SK-N-SH (cell line): ENCODE data around the gene ZNF184. TPM values are rescaled to one million over a fixed set of nuclear protein-coding genes. Genes with fewer than 3 reads are reported as not detected.

ENCODE experiments used
- CTCF ChIA-PET: fragments of 300-600, 350-600 bp; formaldehyde crosslinking; extraction: SDS; loops from one replicate; lab custom pipeline; 2021; lab: Yijun Ruan, JAX
- POLR2A ChIA-PET: fragments of 350-600 bp; sonication (Branson Sonifier 250); formaldehyde crosslinking; extraction: SDS; loops from one replicate; lab custom pipeline; 2020; ENCODE audit warnings: antibody characterized with exemption, inconsistent platforms; lab: Yijun Ruan, JAX
- DNase-seq: peaks from one replicate; pipeline ENCODE4 v3.0.0; 2012
- H2AFZ ChIP-seq: fragments of 200-600 bp; sonication (generic); 2 replicates; pipeline ENCODE4 v1.8.1; 2016; ENCODE audit warnings: antibody characterized with exemption, mild to moderate bottlenecking, low read depth
- H3F3A ChIP-seq: fragments of 200-600 bp; sonication (generic); replicated peaks from 2 replicates; pipeline ENCODE3; 2016; ENCODE audit warnings: antibody characterized with exemption, mild to moderate bottlenecking; ENCODE audit not compliant: insufficient read depth
- H3K27ac ChIP-seq, 2 experiments: fragments of 200-500 bp in 1 of 2; fragments of 200-600 bp in 1 of 2; sonication (Bioruptor generic) in 1 of 2; sonication (generic), shearing (Covaris generic) in 1 of 2; 2 replicates each; pipeline versions ENCODE4 v1.5.1 to v1.6.1; 2014 to 2016; ENCODE audit warnings: low read depth in 2 of 2, inconsistent platforms in 1 of 2, low read length in 1 of 2, mild to moderate bottlenecking in 1 of 2, mixed read lengths in 1 of 2
- H3K27me3 ChIP-seq: fragments of 200-600 bp; sonication (generic), shearing (Covaris generic); 2 replicates; pipeline ENCODE4 v1.6.1; 2016; ENCODE audit warnings: mixed run types; ENCODE audit not compliant: insufficient read depth
- H3K36me3 ChIP-seq, 2 experiments: fragments of 200-500 bp in 1 of 2; fragments of 200-600 bp in 1 of 2; sonication (Bioruptor generic) in 1 of 2; sonication (generic) in 1 of 2; replicated peaks in 1 of 2; 2 replicates each; pipeline versions ENCODE3 to v1.5.1; 2014 to 2016; ENCODE audit warnings: low read length in 1 of 2, mild to moderate bottlenecking in 1 of 2; ENCODE audit not compliant: insufficient read depth in 2 of 2, control insufficient read depth in 1 of 2
- H3K4me1 ChIP-seq, 2 experiments: fragments of 200-500 bp in 1 of 2; fragments of 200-600 bp in 1 of 2; sonication (Bioruptor generic) in 1 of 2; sonication (generic), shearing (Covaris generic) in 1 of 2; 2 replicates each; pipeline versions ENCODE4 v1.5.1 to v1.6.1; 2014 to 2016; ENCODE audit warnings: low read depth in 1 of 2, low read length in 1 of 2, mixed run types in 1 of 2; ENCODE audit not compliant: insufficient read depth in 2 of 2, control insufficient read depth in 1 of 2
- H3K4me2 ChIP-seq: fragments of 200-600 bp; sonication (generic), shearing (Covaris generic); 2 replicates; pipeline ENCODE4 v1.6.1; 2017; ENCODE audit warnings: mixed run types
- H3K4me3 ChIP-seq, 2 experiments: fragments of 200-500 bp in 1 of 2; fragments of 200-600 bp in 1 of 2; sonication (Bioruptor generic) in 1 of 2; sonication (generic), shearing (Covaris generic) in 1 of 2; 2 replicates each; pipeline versions ENCODE4 v1.5.1 to v1.8.1; 2014 to 2016; ENCODE audit warnings: low read depth in 2 of 2, inconsistent platforms in 1 of 2, low read length in 1 of 2, mild to moderate bottlenecking in 1 of 2, mixed read lengths in 1 of 2, moderate library complexity in 1 of 2
- H3K79me2 ChIP-seq: fragments of 200-600 bp; sonication (generic); 2 replicates; pipeline ENCODE4 v1.8.1; 2017; ENCODE audit warnings: mild to moderate bottlenecking; ENCODE audit not compliant: insufficient read depth
- H3K9ac ChIP-seq: fragments of 200-600 bp; sonication (generic); 2 replicates; pipeline ENCODE4 v1.6.1; 2017; ENCODE audit warnings: mixed run types
- H3K9me2 ChIP-seq: fragments of 200-600 bp; sonication (generic); 2 replicates; pipeline ENCODE4 v1.6.1; 2017; ENCODE audit warnings: mixed run types
- H3K9me3 ChIP-seq: fragments of 200-600 bp; sonication (generic); 2 replicates; pipeline ENCODE4 v1.6.1; 2017; ENCODE audit warnings: mixed run types, mild to moderate bottlenecking, moderate library complexity
- H4K20me1 ChIP-seq: fragments of 200-600 bp; sonication (generic); 2 replicates; pipeline ENCODE4 v1.6.1; 2017; ENCODE audit warnings: mild to moderate bottlenecking, mixed run types; ENCODE audit not compliant: insufficient read depth
- CHD2 ChIP-seq: fragments of 150-350 bp; IDR thresholded peaks from 2 replicates; pipeline ENCODE4 v1.6.1; 2018; ENCODE audit warnings: low read length; ENCODE audit not compliant: partially characterized antibody
- CTCF ChIP-seq: fragments of 200-600 bp; sonication (generic); IDR thresholded peaks from 2 replicates; pipeline ENCODE4 v1.6.1; 2017; ENCODE audit warnings: antibody characterized with exemption, mild to moderate bottlenecking, moderate library complexity
- ELF1 ChIP-seq: IDR thresholded peaks from 2 replicates; pipeline ENCODE4 v1.4.0; 2012
- EP300 ChIP-seq, 2 experiments: IDR thresholded peaks; 2 replicates each; pipeline versions ENCODE4 v1.4.0 to v1.6.1; 2012; ENCODE audit warnings: borderline replicate concordance in 1 of 2, low read depth in 1 of 2, low read length in 1 of 2
- EZH2phosphoT487 ChIP-seq: fragments of 200-600 bp; sonication (generic); IDR thresholded peaks from 2 replicates; pipeline ENCODE4 v1.6.1; 2017; ENCODE audit warnings: low read depth, mixed run types, mild to moderate bottlenecking, antibody characterized with exemption, moderate library complexity, borderline replicate concordance
- IRF3 ChIP-seq: fragments of 150-350 bp; IDR thresholded peaks from 2 replicates; pipeline ENCODE4 v1.6.1; 2016; ENCODE audit warnings: mild to moderate bottlenecking, low read depth, low read length
- JUND ChIP-seq: IDR thresholded peaks from 2 replicates; pipeline ENCODE4 v1.4.0; 2012
- MAX ChIP-seq: IDR thresholded peaks from 2 replicates; pipeline ENCODE4 v1.4.0; 2012; ENCODE audit warnings: low read depth
- MEF2A ChIP-seq: IDR thresholded peaks from 2 replicates; pipeline ENCODE4 v1.4.0; 2012; ENCODE audit warnings: low read depth, borderline replicate concordance
- NFIC ChIP-seq: IDR thresholded peaks from 2 replicates; pipeline ENCODE4 v1.4.0; 2012; ENCODE audit warnings: borderline replicate concordance
- RCOR1 ChIP-seq: fragments of 150-350 bp; IDR thresholded peaks from 2 replicates; pipeline ENCODE4 v1.6.1; 2017; ENCODE audit warnings: antibody characterized with exemption, low read length
- SIN3A ChIP-seq: IDR thresholded peaks from 2 replicates; pipeline ENCODE4 v1.6.1; 2012; ENCODE audit warnings: low read depth, mild to moderate bottlenecking, low read length, moderate library complexity, borderline replicate concordance
- YY1 ChIP-seq: IDR thresholded peaks from 2 replicates; pipeline ENCODE4 v1.4.0; 2012; ENCODE audit warnings: low read depth, mild to moderate bottlenecking
- WGBS: methylation state at CpG from one replicate; pipeline ENCODE4 v1.1.6; 2017; ENCODE audit warnings: low lambda C conversion rate; 5-methylcytosine and 5-hydroxymethylcytosine counted together
- polyA plus RNA-seq, 3 experiments: library from polyadenylated mRNA; depleted of rRNA; stranded (reverse); fragments of >200 nt; gene quantifications; 2 replicates each; pipeline ENCODE4 v1.2.3, GENCODE V29; 2012

ZNF184 gene
- polyA plus RNA-seq, 1 of the 3 experiments (the other 2 are of a cell fraction), result 1.6 TPM

- TF ChIP-seq EP300 (IDR thresholded peaks at IDR 0.05; ENCODE audit: borderline replicate concordance in 1 of 2, low read depth in 1 of 2, low read length in 1 of 2), result no peak
- TF ChIP-seq, all 33 proteins: peak for 0
Measured at GRCh38 chr6:27474672-27475071, 1.8 kb upstream of the ZNF184 start (continued).

- no peak for DNase-seq
- WGBS, result 59% methylated on average over 4 of the region's 4 CpGs
- CTCF ChIA-PET, result interaction anchor here (0.6 kb wide), 1 partner anchor 116 kb away, joined by 3 read pairs; no protein-coding TSS in a partner anchor
- H3K4me1 ChIP-seq, result peaks cover 0 to 15% of the 10 kb centered on the region in 2 experiments; a peak in 3 of 4 replicates
- 0 out of 2 replicates have a peak overlapping the region, but pooled peaks have one; percentile 96 for H2AFZ ChIP-seq
- H3F3A ChIP-seq, result peaks cover 13% of the 10 kb centered on the region
- H3K79me2 ChIP-seq, result peaks cover 26% of the 10 kb centered on the region
- TF ChIP-seq YY1 (no peak), ELF1 (no peak), EZH2phosphoT487 (no peak), EP300 (IDR thresholded peaks at IDR 0.05; ENCODE audit: borderline replicate concordance in 1 of 2, low read depth in 1 of 2, low read length in 1 of 2) (no peak), JUND (no peak), IRF3 (no peak), NFIC (no peak), MAX (no peak), CHD2 (no peak), CTCF (no peak), RCOR1 (no peak)
- H3K9me2 ChIP-seq, result no peaks in the 10 kb centered on the region
- H3K4me2 ChIP-seq, result peak overlapping the region; percentile 89; the same call in 1 of the 2 replicates
- no peak overlapping the region for H3K27ac ChIP-seq
- peaks cover 8 to 16% of the 10 kb centered on the region in 2 experiments for H3K36me3 ChIP-seq
- H4K20me1 ChIP-seq, result no peaks in the 10 kb centered on the region
- POLR2A ChIA-PET, result no interaction called here
- no peak overlapping the region for H3K9ac ChIP-seq
- H3K4me3 ChIP-seq, result peak overlapping the region; percentile 75 to 83
- no peaks in the 10 kb centered on the region; the same call in 1 of the 2 replicates for H3K9me3 ChIP-seq
- H3K27me3 ChIP-seq, result no peaks in the 10 kb centered on the region
Measured at GRCh38 chr6:27474172-27474465, 1.2 kb upstream of the ZNF184 start.

GRCh38 chr6:27472182-27472616, 706 bp downstream of the ZNF184 start:
- Histone ChIP-seq H3K4me2 (peak overlapping the region; percentile 89), H3K9me2 (no peaks in the 10 kb centered on the region), H3K4me3 (peak overlapping the region; percentile 75 to 83), H3K36me3 (peaks cover 13 to 33% of the 10 kb centered on the region in 2 experiments), H3K79me2 (peaks cover 26% of the 10 kb centered on the region), H2AFZ (peak overlapping the region; percentile 88), H3K27me3 (no peaks in the 10 kb centered on the region), H3K4me1 (peaks cover 0 to 8% of the 10 kb centered on the region in 2 experiments; a peak in 3 of 4 replicates), H4K20me1 (no peaks in the 10 kb centered on the region), H3K9me3 (no peaks in the 10 kb centered on the region; the same call in 1 of the 2 replicates), H3K27ac (peak overlapping the region; percentile 80 to 93), H3F3A (peaks cover 4% of the 10 kb centered on the region), H3K9ac (peak overlapping the region; percentile 77)
- ChIA-PET CTCF (interaction anchor here (0.8 to 1.5 kb wide), 4 partner anchors 12 to 280 kb away, joined by 3 to 4 read pairs (median 4); no protein-coding TSS in a partner anchor), POLR2A (interaction anchor here (1.0 to 1.6 kb wide), 2 partner anchors 84 to 366 kb away, joined by 3 read pairs; partner anchors contain the start of gene ZNF391)
- TF ChIP-seq MEF2A (no peak), SIN3A (0 out of 2 replicates have a peak, but pooled peaks have one; percentile 17)
- DNase-seq, result peak; percentile 56
- 6% methylated on average over 13 of the region's 13 CpGs for WGBS
